Measurements from ENCODE around the gene GSTO2. TPM values are rescaled to one million over a fixed set of nuclear protein-coding genes. Genes with fewer than 3 reads are reported as not detected.

The GSTO2 gene
- total and polyA plus RNA-seq, 2 of the 13 experiments (the other 11 are each of a cell fraction or from before 2014, with no cell fraction given): 2.1 to 7.9 TPM

- no peak for TF ChIP-seq ZNF816 (CRISPR knock-in tag; IDR thresholded peaks at IDR 0.05; ENCODE audit: borderline replicate concordance)
- TF ChIP-seq ARNTL (CRISPR knock-in tag; IDR thresholded peaks at IDR 0.05): no peak
- TF ChIP-seq ZBTB33 (CRISPR knock-in tag; IDR thresholded peaks at IDR 0.05): peak; percentile 67
- peak; percentile 77; the same call in 1 of the 2 replicates for TF ChIP-seq ZSCAN9 (CRISPR knock-in tag; IDR thresholded peaks at IDR 0.05; ENCODE audit: borderline replicate concordance)
- no peak for TF ChIP-seq ZNF20 (CRISPR knock-in tag; IDR thresholded peaks at IDR 0.05)
- peak; percentile 53; the same call in 1 of the 2 replicates for TF ChIP-seq THRA (CRISPR knock-in tag; IDR thresholded peaks at IDR 0.05; ENCODE audit: borderline replicate concordance)
- TF ChIP-seq RFX3 (CRISPR knock-in tag; IDR thresholded peaks at IDR 0.05): no peak
- TF ChIP-seq MLLT10 (CRISPR knock-in tag; IDR thresholded peaks at IDR 0.05): no peak
- no peak for TF ChIP-seq DNMT1 (CRISPR knock-in tag; IDR thresholded peaks at IDR 0.05)
- peak; percentile 56; the same call in 1 of the 2 replicates for TF ChIP-seq RXRB (CRISPR knock-in tag; IDR thresholded peaks at IDR 0.05; ENCODE audit: borderline replicate concordance)
- TF ChIP-seq NFE2 (CRISPR knock-in tag; IDR thresholded peaks at IDR 0.05): no peak
- no peak for TF ChIP-seq ZNF326 (CRISPR knock-in tag; IDR thresholded peaks at IDR 0.05; ENCODE audit: borderline replicate concordance)
- TF ChIP-seq ATF7-NPFF (CRISPR knock-in tag; IDR thresholded peaks at IDR 0.05; ENCODE audit: low read depth): peak; percentile 61; the same call in 1 of the 2 replicates
- TF ChIP-seq CERS6 (CRISPR knock-in tag; IDR thresholded peaks at IDR 0.05): no peak
- no peak for TF ChIP-seq BHLHE40 (IDR thresholded peaks at IDR 0.05; ENCODE audit: low read length)
- peak; percentile 19; the same call in 1 of the 2 replicates for TF ChIP-seq RARA (CRISPR knock-in tag; IDR thresholded peaks at IDR 0.05)
- TF ChIP-seq KLF6 (CRISPR knock-in tag; IDR thresholded peaks at IDR 0.05): 0 out of 2 replicates have a peak, but pooled peaks have one; percentile 47
- TF ChIP-seq ZNF639 (CRISPR knock-in tag; conservative IDR thresholded peaks at IDR 0.05): no peak
- TF ChIP-seq ZBTB49 (CRISPR knock-in tag; IDR thresholded peaks at IDR 0.05; ENCODE audit: borderline replicate concordance): no peak
- TF ChIP-seq SP4 (CRISPR knock-in tag; IDR thresholded peaks at IDR 0.05): peak; percentile 49; the same call in 1 of the 2 replicates
- TF ChIP-seq MEIS2 (CRISPR knock-in tag; IDR thresholded peaks at IDR 0.05): 0 out of 2 replicates have a peak, but pooled peaks have one; percentile 26
- no peak for TF ChIP-seq ZNF446 (CRISPR knock-in tag; IDR thresholded peaks at IDR 0.05)
Observed at GRCh38 chr10:104291439-104291951, 22.5 kb downstream of the GSTO2 start (continued).

All from HepG2 (cell line).